ENCODE results near the gene TINAG. TPM values are rescaled to one million over a fixed set of nuclear protein-coding genes. Genes with fewer than 3 reads are reported as not detected.

Gene TINAG
- total RNA-seq, 1 donor from 2014 or later, result 0.52 TPM

DNA sequence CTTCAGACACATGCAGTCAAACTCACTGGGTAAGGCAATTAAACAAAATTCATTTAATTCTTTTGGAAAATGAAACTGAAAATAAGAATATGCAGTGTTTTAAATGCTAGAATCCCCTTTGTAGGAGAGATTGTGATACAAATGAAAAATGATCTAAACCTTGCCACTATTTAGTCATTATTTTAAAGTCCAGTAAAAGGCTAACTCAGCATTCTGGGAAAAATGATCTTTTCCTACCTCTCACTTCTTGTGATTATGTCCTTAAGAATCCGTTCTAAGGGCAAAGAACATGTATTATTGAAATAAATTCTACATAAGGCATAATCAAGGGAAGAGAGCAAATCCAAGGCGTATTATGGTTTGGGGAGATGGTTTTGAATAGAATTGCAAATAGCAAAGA lies 46.4 kb downstream of the TINAG start:
- Histone ChIP-seq H3K9me3 (ENCODE audit: control insufficient read depth in 3 of 3, low read length in 3 of 3) (no peaks in the 10 kb centered on the region), H3K27ac (ENCODE audit: low read depth, low read length) (no peak overlapping the region), H3K4me1 (ENCODE audit: control insufficient read depth in 3 of 3, insufficient read depth in 3 of 3, low read length in 3 of 3) (no peaks in the 10 kb centered on the region), H3K4me3 (ENCODE audit: low read length in 3 of 3) (no peak overlapping the region), H3K27me3 (ENCODE audit: control insufficient read depth in 3 of 3, insufficient read depth in 3 of 3, low read length in 3 of 3) (no peaks in the 10 kb centered on the region), H3K9ac (ENCODE audit: low read depth in 1 of 3, low read length in 3 of 3) (no peak overlapping the region), H3K36me3 (ENCODE audit: control insufficient read depth in 3 of 3, insufficient read depth in 3 of 3, low read length in 3 of 3) (no peaks in the 10 kb centered on the region)

DNA sequence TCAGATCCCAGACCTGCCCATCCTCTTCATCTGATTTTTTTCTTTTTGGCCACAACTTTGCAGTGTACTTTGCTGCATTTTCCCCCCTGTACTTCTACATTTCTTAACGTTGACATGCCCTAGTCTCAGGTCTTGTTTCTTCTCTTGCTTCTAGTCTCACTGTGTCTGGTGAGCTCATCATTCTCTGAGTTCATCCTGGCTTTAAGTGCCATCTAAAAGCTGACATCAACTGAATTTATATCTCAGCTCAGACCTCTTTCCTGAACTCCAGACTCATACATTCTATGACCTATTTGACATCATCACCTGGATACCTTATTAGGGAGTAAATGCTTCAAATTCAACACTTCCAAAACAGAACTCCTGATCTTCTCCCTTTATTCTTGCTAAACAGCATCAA lies 48.9 kb downstream of the TINAG start:
- no peaks in the 10 kb centered on the region for H3K4me1 ChIP-seq (ENCODE audit: control insufficient read depth in 3 of 3, insufficient read depth in 3 of 3, low read length in 3 of 3)
- no peaks in the 10 kb centered on the region for H3K27me3 ChIP-seq (ENCODE audit: control insufficient read depth in 3 of 3, insufficient read depth in 3 of 3, low read length in 3 of 3)
- no peaks in the 10 kb centered on the region for H3K36me3 ChIP-seq (ENCODE audit: control insufficient read depth in 3 of 3, insufficient read depth in 3 of 3, low read length in 3 of 3)
- H3K9me3 ChIP-seq (ENCODE audit: control insufficient read depth in 3 of 3, low read length in 3 of 3), result no peaks in the 10 kb centered on the region
- H3K9ac ChIP-seq (ENCODE audit: low read depth in 1 of 3, low read length in 3 of 3), result no peak overlapping the region
- H3K4me3 ChIP-seq (ENCODE audit: low read length in 3 of 3), result no peak overlapping the region
- no peak overlapping the region for H3K27ac ChIP-seq (ENCODE audit: low read depth, low read length)

DNA sequence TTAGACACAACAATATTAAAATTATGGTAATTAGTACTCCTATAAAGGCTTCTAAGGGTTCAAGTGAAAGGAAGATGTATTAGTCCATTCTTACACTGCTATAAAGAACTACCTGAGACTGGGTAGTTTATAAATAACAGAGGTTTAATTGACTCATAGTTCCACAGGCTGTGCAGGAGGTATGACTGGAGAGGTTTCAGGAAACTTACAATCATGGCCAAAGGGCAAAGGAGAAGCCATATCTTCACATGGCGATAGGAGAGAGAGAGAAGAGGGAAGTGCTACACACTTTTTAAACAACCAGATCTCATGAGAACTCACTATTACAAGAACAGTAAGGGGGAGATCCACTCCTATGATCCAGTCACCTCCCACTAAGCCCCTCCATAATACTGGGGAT lies 52.9 kb downstream of the TINAG start:
- Histone ChIP-seq H3K4me1 (ENCODE audit: control insufficient read depth in 3 of 3, insufficient read depth in 3 of 3, low read length in 3 of 3) (no peaks in the 10 kb centered on the region), H3K9me3 (ENCODE audit: control insufficient read depth in 3 of 3, low read length in 3 of 3) (no peaks in the 10 kb centered on the region), H3K27me3 (ENCODE audit: control insufficient read depth in 3 of 3, insufficient read depth in 3 of 3, low read length in 3 of 3) (no peaks in the 10 kb centered on the region), H3K4me3 (ENCODE audit: low read length in 3 of 3) (no peak overlapping the region), H3K36me3 (ENCODE audit: control insufficient read depth in 3 of 3, insufficient read depth in 3 of 3, low read length in 3 of 3) (no peaks in the 10 kb centered on the region), H3K9ac (ENCODE audit: low read depth in 1 of 3, low read length in 3 of 3) (no peak overlapping the region), H3K27ac (ENCODE audit: low read depth, low read length) (no peak overlapping the region)

DNA sequence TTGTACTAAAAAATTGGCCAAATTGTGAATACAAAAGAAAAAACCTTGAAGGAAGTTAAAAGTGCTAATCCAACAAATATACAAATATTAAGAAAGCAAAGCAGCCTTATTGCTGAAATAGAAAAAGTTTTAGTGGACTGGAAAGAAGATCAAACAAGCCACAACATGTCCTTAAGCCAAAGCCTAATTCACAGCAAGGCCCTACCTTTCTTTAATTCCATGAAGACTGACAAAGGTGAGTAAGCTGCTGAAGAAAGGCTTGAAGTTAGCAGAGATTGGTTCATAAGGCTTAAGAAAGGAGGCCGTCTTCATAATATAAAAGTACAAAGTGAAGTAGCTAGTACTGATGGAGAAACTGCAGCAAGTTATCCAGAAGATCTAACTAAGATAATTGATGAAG lies 53.5 kb downstream of the TINAG start:
- no peaks in the 10 kb centered on the region for H3K36me3 ChIP-seq (ENCODE audit: control insufficient read depth in 3 of 3, insufficient read depth in 3 of 3, low read length in 3 of 3)
- H3K4me1 ChIP-seq (ENCODE audit: control insufficient read depth in 3 of 3, insufficient read depth in 3 of 3, low read length in 3 of 3), result no peaks in the 10 kb centered on the region
- H3K27ac ChIP-seq (ENCODE audit: low read depth, low read length), result no peak overlapping the region
- no peak overlapping the region for H3K4me3 ChIP-seq (ENCODE audit: low read length in 3 of 3)
- no peaks in the 10 kb centered on the region for H3K27me3 ChIP-seq (ENCODE audit: control insufficient read depth in 3 of 3, insufficient read depth in 3 of 3, low read length in 3 of 3)
- no peak overlapping the region for H3K9ac ChIP-seq (ENCODE audit: low read depth in 1 of 3, low read length in 3 of 3)
- H3K9me3 ChIP-seq (ENCODE audit: control insufficient read depth in 3 of 3, low read length in 3 of 3), result no peaks in the 10 kb centered on the region

- H3K27me3 ChIP-seq (ENCODE audit: control insufficient read depth in 3 of 3, insufficient read depth in 3 of 3, low read length in 3 of 3), result no peaks in the 10 kb centered on the region
- H3K9ac ChIP-seq (ENCODE audit: low read depth in 1 of 3, low read length in 3 of 3), result no peak overlapping the region
- H3K27ac ChIP-seq (ENCODE audit: low read depth, low read length), result no peak overlapping the region
- H3K9me3 ChIP-seq (ENCODE audit: control insufficient read depth in 3 of 3, low read length in 3 of 3), result no peaks in the 10 kb centered on the region
- no peak overlapping the region for H3K4me3 ChIP-seq (ENCODE audit: low read length in 3 of 3)
- no peaks in the 10 kb centered on the region for H3K4me1 ChIP-seq (ENCODE audit: control insufficient read depth in 3 of 3, insufficient read depth in 3 of 3, low read length in 3 of 3)
- no peaks in the 10 kb centered on the region for H3K36me3 ChIP-seq (ENCODE audit: control insufficient read depth in 3 of 3, insufficient read depth in 3 of 3, low read length in 3 of 3)
These were observed 58.6 kb downstream of the TINAG start for GRCh38 chr6:54366667-54367327.

GRCh38 chr6:54377776-54378175 lies 69.5 kb downstream of the TINAG start:
- Histone ChIP-seq H3K4me3 (ENCODE audit: low read length in 3 of 3) (no peak overlapping the region), H3K4me1 (ENCODE audit: control insufficient read depth in 3 of 3, insufficient read depth in 3 of 3, low read length in 3 of 3) (no peaks in the 10 kb centered on the region), H3K9me3 (ENCODE audit: control insufficient read depth in 3 of 3, low read length in 3 of 3) (no peaks in the 10 kb centered on the region), H3K36me3 (ENCODE audit: control insufficient read depth in 3 of 3, insufficient read depth in 3 of 3, low read length in 3 of 3) (no peaks in the 10 kb centered on the region), H3K9ac (ENCODE audit: low read depth in 1 of 3, low read length in 3 of 3) (no peak overlapping the region), H3K27me3 (ENCODE audit: control insufficient read depth in 3 of 3, insufficient read depth in 3 of 3, low read length in 3 of 3) (no peaks in the 10 kb centered on the region), H3K27ac (ENCODE audit: low read depth, low read length) (no peak overlapping the region)

DNA sequence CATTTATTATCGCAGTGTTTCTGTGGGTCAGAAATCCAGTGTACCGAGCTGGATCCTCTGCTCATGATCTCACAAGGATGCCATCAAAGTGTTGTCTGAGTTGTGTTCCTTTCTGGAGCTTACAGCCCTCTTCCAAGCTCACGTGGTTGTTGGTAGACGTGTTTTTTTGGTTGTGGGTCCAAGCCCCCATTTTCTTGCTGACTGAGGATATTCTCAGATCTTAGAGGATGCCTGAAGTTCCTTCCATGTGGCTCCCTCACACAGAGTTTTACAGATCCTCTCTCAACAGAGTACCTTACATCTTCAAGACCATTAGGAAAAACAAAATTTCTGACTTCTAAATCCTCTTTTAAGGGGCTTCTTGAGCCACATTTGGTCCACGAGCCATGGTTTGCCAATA lies 78.1 kb downstream of the TINAG start:
- Histone ChIP-seq H3K27ac (ENCODE audit: low read depth, low read length) (no peak overlapping the region), H3K9me3 (ENCODE audit: control insufficient read depth in 3 of 3, low read length in 3 of 3) (no peaks in the 10 kb centered on the region), H3K9ac (ENCODE audit: low read depth in 1 of 3, low read length in 3 of 3) (no peak overlapping the region), H3K4me1 (ENCODE audit: control insufficient read depth in 3 of 3, insufficient read depth in 3 of 3, low read length in 3 of 3) (no peaks in the 10 kb centered on the region), H3K4me3 (ENCODE audit: low read length in 3 of 3) (no peak overlapping the region), H3K27me3 (ENCODE audit: control insufficient read depth in 3 of 3, insufficient read depth in 3 of 3, low read length in 3 of 3) (no peaks in the 10 kb centered on the region), H3K36me3 (ENCODE audit: control insufficient read depth in 3 of 3, insufficient read depth in 3 of 3, low read length in 3 of 3) (no peaks in the 10 kb centered on the region)

GRCh38 chr6:54390362-54390761 lies 82.1 kb downstream of the TINAG start:
- Histone ChIP-seq H3K36me3 (ENCODE audit: control insufficient read depth in 3 of 3, insufficient read depth in 3 of 3, low read length in 3 of 3) (no peaks in the 10 kb centered on the region), H3K4me3 (ENCODE audit: low read length in 3 of 3) (no peak overlapping the region), H3K9ac (ENCODE audit: low read depth in 1 of 3, low read length in 3 of 3) (no peak overlapping the region), H3K9me3 (ENCODE audit: control insufficient read depth in 3 of 3, low read length in 3 of 3) (no peaks in the 10 kb centered on the region), H3K27ac (ENCODE audit: low read depth, low read length) (no peak overlapping the region), H3K4me1 (ENCODE audit: control insufficient read depth in 3 of 3, insufficient read depth in 3 of 3, low read length in 3 of 3) (no peaks in the 10 kb centered on the region), H3K27me3 (ENCODE audit: control insufficient read depth in 3 of 3, insufficient read depth in 3 of 3, low read length in 3 of 3) (no peaks in the 10 kb centered on the region)

GRCh38 chr6:54391577-54391976 lies 83.3 kb downstream of the TINAG start:
- H3K36me3 ChIP-seq (ENCODE audit: control insufficient read depth in 3 of 3, insufficient read depth in 3 of 3, low read length in 3 of 3), result no peaks in the 10 kb centered on the region
- H3K9ac ChIP-seq (ENCODE audit: low read depth in 1 of 3, low read length in 3 of 3), result no peak overlapping the region
- H3K9me3 ChIP-seq (ENCODE audit: control insufficient read depth in 3 of 3, low read length in 3 of 3), result no peaks in the 10 kb centered on the region
- H3K27me3 ChIP-seq (ENCODE audit: control insufficient read depth in 3 of 3, insufficient read depth in 3 of 3, low read length in 3 of 3), result no peaks in the 10 kb centered on the region
- H3K4me1 ChIP-seq (ENCODE audit: control insufficient read depth in 3 of 3, insufficient read depth in 3 of 3, low read length in 3 of 3), result no peaks in the 10 kb centered on the region
- H3K4me3 ChIP-seq (ENCODE audit: low read length in 3 of 3), result no peak overlapping the region
- H3K27ac ChIP-seq (ENCODE audit: low read depth, low read length), result no peak overlapping the region

DNA sequence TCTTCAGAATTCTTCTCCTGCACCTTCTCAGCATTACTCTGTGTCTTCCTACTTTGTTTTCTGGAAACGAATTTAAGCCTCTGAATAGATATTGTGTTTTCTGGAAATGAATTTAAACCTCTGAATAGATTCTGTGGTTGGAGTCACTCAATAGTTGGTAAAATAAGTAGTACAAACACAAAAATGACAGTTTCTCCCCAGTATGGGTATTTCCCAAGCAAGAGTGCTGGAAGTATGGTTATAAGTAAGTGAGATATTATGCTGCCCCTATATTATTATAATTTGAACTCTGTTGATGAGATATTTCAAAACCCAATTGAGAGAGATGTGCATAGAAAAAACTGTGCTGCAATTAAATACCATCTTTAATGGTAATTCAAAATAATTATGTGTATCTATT lies 94.9 kb downstream of the TINAG start:
- no peaks in the 10 kb centered on the region for H3K4me1 ChIP-seq (ENCODE audit: control insufficient read depth in 3 of 3, insufficient read depth in 3 of 3, low read length in 3 of 3)
- H3K36me3 ChIP-seq (ENCODE audit: control insufficient read depth in 3 of 3, insufficient read depth in 3 of 3, low read length in 3 of 3), result no peaks in the 10 kb centered on the region
- no peak overlapping the region for H3K4me3 ChIP-seq (ENCODE audit: low read length in 3 of 3)
- H3K27ac ChIP-seq (ENCODE audit: low read depth, low read length), result no peak overlapping the region
- no peaks in the 10 kb centered on the region for H3K9me3 ChIP-seq (ENCODE audit: control insufficient read depth in 3 of 3, low read length in 3 of 3)
- no peaks in the 10 kb centered on the region for H3K27me3 ChIP-seq (ENCODE audit: control insufficient read depth in 3 of 3, insufficient read depth in 3 of 3, low read length in 3 of 3)
- no peak overlapping the region for H3K9ac ChIP-seq (ENCODE audit: low read depth in 1 of 3, low read length in 3 of 3)

DNA sequence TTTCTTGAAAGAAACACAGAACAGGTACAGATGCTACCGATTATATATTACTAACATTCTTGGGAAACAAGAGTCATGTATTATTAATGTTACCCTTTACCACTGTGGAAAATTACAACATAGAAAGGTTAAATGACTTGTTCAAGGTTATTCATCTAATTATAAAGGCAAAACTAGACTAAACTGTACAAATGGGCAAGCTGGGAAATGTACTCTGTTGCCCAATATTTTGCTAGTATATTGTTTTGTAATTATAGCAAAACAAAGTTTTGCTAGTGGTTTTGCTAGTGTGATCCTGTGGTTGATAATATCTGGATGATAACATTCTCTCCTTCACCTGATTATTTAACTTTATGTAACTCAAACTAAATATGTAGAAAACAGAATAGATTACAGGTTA lies 96.5 kb downstream of the TINAG start:
- no peak overlapping the region for H3K4me3 ChIP-seq (ENCODE audit: low read length in 3 of 3)
- H3K27ac ChIP-seq (ENCODE audit: low read depth, low read length), result no peak overlapping the region

More for the DNA sequence above, 96.5 kb downstream of the TINAG start:
- H3K9ac ChIP-seq (ENCODE audit: low read depth in 1 of 3, low read length in 3 of 3), result no peak overlapping the region
- H3K4me1 ChIP-seq (ENCODE audit: control insufficient read depth in 3 of 3, insufficient read depth in 3 of 3, low read length in 3 of 3), result no peaks in the 10 kb centered on the region
- H3K27me3 ChIP-seq (ENCODE audit: control insufficient read depth in 3 of 3, insufficient read depth in 3 of 3, low read length in 3 of 3), result no peaks in the 10 kb centered on the region
- H3K36me3 ChIP-seq (ENCODE audit: control insufficient read depth in 3 of 3, insufficient read depth in 3 of 3, low read length in 3 of 3), result no peaks in the 10 kb centered on the region
- H3K9me3 ChIP-seq (ENCODE audit: control insufficient read depth in 3 of 3, low read length in 3 of 3), result no peaks in the 10 kb centered on the region

All from skeletal muscle tissue (tissue), 4 donors.